Right atrium auricular region (tissue), 2 donors: ENCODE data around the gene TCP11L2. TPM values are rescaled to one million over a fixed set of nuclear protein-coding genes. Genes with fewer than 3 reads are reported as not detected.

Experiments used
- DNase-seq: peaks from one replicate; pipeline ENCODE4 v3.0.0-alpha.2; 2019; ENCODE audit warnings: low spot score
- H3K27ac ChIP-seq, 2 donors: fragments of 200-600 bp; sonication (generic); 1 replicate in 1 of 2; 2 replicates in 1 of 2; pipeline ENCODE4 v1.5.1; 2016 to 2019
- H3K27me3 ChIP-seq, 2 donors: fragments of 200-600 bp; sonication (generic); one replicate each; pipeline versions ENCODE4 v1.5.1 to v1.6.0; 2017 to 2019
- H3K36me3 ChIP-seq: fragments of 200-600 bp; sonication (generic); one replicate; pipeline ENCODE4 v1.5.1; 2016
- H3K4me1 ChIP-seq, 2 donors: fragments of 200-600 bp; sonication (generic); one replicate each; pipeline versions ENCODE4 v1.5.1 to v1.6.0; 2017 to 2019
- H3K4me3 ChIP-seq, 2 donors: fragments of 200-600 bp; sonication (generic); 1 replicate in 1 of 2; 2 replicates in 1 of 2; pipeline ENCODE4 v1.5.1; 2017 to 2019; ENCODE audit warnings: mild to moderate bottlenecking in 1 of 2, moderate library complexity in 1 of 2
- H3K9me3 ChIP-seq, 2 donors: fragments of 200-600 bp; sonication (generic); one replicate each; pipeline ENCODE4 v1.5.1; 2019
- CTCF ChIP-seq, 2 donors: fragments of 200-600 bp; sonication (generic); IDR thresholded peaks; one replicate each; pipeline ENCODE4 v1.5.1; 2019; ENCODE audit warnings: antibody characterized with exemption in 2 of 2
- total RNA-seq, 2 donors: library from RNA; depleted of rRNA; stranded (reverse); fragments of >200 nt; gene quantifications; one replicate each; pipeline ENCODE4 v1.1.0, GENCODE V29; 2016

The TCP11L2 gene
- total RNA-seq, 2 donors from 2014 or later: 34.0 to 59.1 TPM

GRCh38 chr12:106271575-106272505 lies 30.7 kb upstream of the TCP11L2 start:
- Histone ChIP-seq H3K4me3 (no peak overlapping the region), H3K27me3 (no peaks in the 10 kb centered on the region), H3K9me3 (no peaks in the 10 kb centered on the region), H3K4me1 (no peaks in the 10 kb centered on the region), H3K27ac (no peak overlapping the region), H3K36me3 (no peaks in the 10 kb centered on the region)
- TF ChIP-seq CTCF (IDR thresholded peaks at IDR 0.05): no peak
- no peak for DNase-seq

GRCh38 chr12:106273491-106273890 lies 29.0 kb upstream of the TCP11L2 start:
- DNase-seq: no peak
- H3K4me1 ChIP-seq: no peaks in the 10 kb centered on the region
- no peak overlapping the region for H3K27ac ChIP-seq
- no peak for TF ChIP-seq CTCF (IDR thresholded peaks at IDR 0.05)
- no peaks in the 10 kb centered on the region for H3K27me3 ChIP-seq
- no peaks in the 10 kb centered on the region for H3K9me3 ChIP-seq
- no peak overlapping the region for H3K4me3 ChIP-seq
- no peaks in the 10 kb centered on the region for H3K36me3 ChIP-seq

GRCh38 chr12:106274012-106274411 lies 28.5 kb upstream of the TCP11L2 start:
- no peak overlapping the region for H3K27ac ChIP-seq
- no peak for DNase-seq
- TF ChIP-seq CTCF (IDR thresholded peaks at IDR 0.05): no peak

GRCh38 chr12:106274575-106275121 lies 27.9 kb upstream of the TCP11L2 start:
- no peaks in the 10 kb centered on the region for H3K4me1 ChIP-seq
- H3K36me3 ChIP-seq: no peaks in the 10 kb centered on the region
- TF ChIP-seq CTCF (IDR thresholded peaks at IDR 0.05): no peak
- no peak for DNase-seq
- H3K4me3 ChIP-seq: no peak overlapping the region
- no peaks in the 10 kb centered on the region for H3K27me3 ChIP-seq
- H3K27ac ChIP-seq: no peak overlapping the region
- no peaks in the 10 kb centered on the region for H3K9me3 ChIP-seq

More at GRCh38 chr12:106274012-106274411, 28.5 kb upstream of the TCP11L2 start:
- H3K9me3 ChIP-seq: no peaks in the 10 kb centered on the region
- no peaks in the 10 kb centered on the region for H3K27me3 ChIP-seq
- no peaks in the 10 kb centered on the region for H3K4me1 ChIP-seq
- no peak overlapping the region for H3K4me3 ChIP-seq
- no peaks in the 10 kb centered on the region for H3K36me3 ChIP-seq

GRCh38 chr12:106275458-106275857 lies 27.1 kb upstream of the TCP11L2 start:
- no peak for TF ChIP-seq CTCF (IDR thresholded peaks at IDR 0.05)
- DNase-seq: no peak

More at GRCh38 chr12:106275458-106275857, 27.1 kb upstream of the TCP11L2 start:
- Histone ChIP-seq H3K36me3 (no peaks in the 10 kb centered on the region), H3K9me3 (no peaks in the 10 kb centered on the region), H3K4me1 (no peaks in the 10 kb centered on the region), H3K27ac (no peak overlapping the region), H3K27me3 (no peaks in the 10 kb centered on the region), H3K4me3 (no peak overlapping the region)
